ENCODE data around the gene BLCAP.
"Not testable (repeated sequence)": the region's sequence is repeated elsewhere in the genome, so short reads cannot be mapped to it uniquely, and the experiment has no call there.

BLCAP gene

GRCh38 chr20:37527638-37528445 is at the start of gene BLCAP:
TSS of gene BLCAP (minus strand) at chr20:37527876. CDS start at chr20:37519174, 8,702 bp downstream.
- TF ChIP-seq POLR2A (IDR thresholded peaks at IDR 0.05; ENCODE audit: low read depth, low read length): peak; percentile 98
- DNase-seq (ENCODE audit: insufficient read length, low spot score): peak; percentile 94
- FAIRE-seq: no peak

- FAIRE-seq; DNase-seq (ENCODE audit: insufficient read length, low spot score): not testable (repeated sequence)
Observed at GRCh38 chr20:37577436-37577835, 49.8 kb upstream of the BLCAP start.

GRCh38 chr20:37576911-37577310 is 49.2 kb upstream of the BLCAP start:
- no peak for DNase-seq (ENCODE audit: insufficient read length, low spot score)
- no peak for FAIRE-seq
- TF ChIP-seq POLR2A (IDR thresholded peaks at IDR 0.05; ENCODE audit: low read depth, low read length): no peak

GRCh38 chr20:37575884-37576283 is 48.2 kb upstream of the BLCAP start:
- DNase-seq (ENCODE audit: insufficient read length, low spot score) (no peak), FAIRE-seq (no peak)
- no peak for TF ChIP-seq POLR2A (IDR thresholded peaks at IDR 0.05; ENCODE audit: low read depth, low read length)

- TF ChIP-seq POLR2A (IDR thresholded peaks at IDR 0.05; ENCODE audit: low read depth, low read length): no peak
- DNase-seq (ENCODE audit: insufficient read length, low spot score): peak; percentile 56
- no peak for FAIRE-seq
Observed at GRCh38 chr20:37574199-37574890, 46.7 kb upstream of the BLCAP start.

GRCh38 chr20:37573626-37574198 is 46.0 kb upstream of the BLCAP start:
- FAIRE-seq (no peak), DNase-seq (ENCODE audit: insufficient read length, low spot score) (no peak)
- no peak for TF ChIP-seq POLR2A (IDR thresholded peaks at IDR 0.05; ENCODE audit: low read depth, low read length)

- no peak for TF ChIP-seq POLR2A (IDR thresholded peaks at IDR 0.05; ENCODE audit: low read depth, low read length)
- no peak for FAIRE-seq
- DNase-seq (ENCODE audit: insufficient read length, low spot score): no peak
Observed at GRCh38 chr20:37571033-37571432, 43.4 kb upstream of the BLCAP start.

GRCh38 chr20:37570419-37570818 is 42.7 kb upstream of the BLCAP start:
- FAIRE-seq (no peak), DNase-seq (ENCODE audit: insufficient read length, low spot score) (no peak)
- TF ChIP-seq POLR2A (IDR thresholded peaks at IDR 0.05; ENCODE audit: low read depth, low read length): no peak

GRCh38 chr20:37567671-37568588 is 40.3 kb upstream of the BLCAP start:
- no peak for TF ChIP-seq POLR2A (IDR thresholded peaks at IDR 0.05; ENCODE audit: low read depth, low read length)
- DNase-seq (ENCODE audit: insufficient read length, low spot score): no peak
- FAIRE-seq: no peak

- no peak for DNase-seq (ENCODE audit: insufficient read length, low spot score)
- no peak for FAIRE-seq
- no peak for TF ChIP-seq POLR2A (IDR thresholded peaks at IDR 0.05; ENCODE audit: low read depth, low read length)
Observed at GRCh38 chr20:37567331-37567665, 39.6 kb upstream of the BLCAP start.

GRCh38 chr20:37566590-37567330 is 39.1 kb upstream of the BLCAP start:
- DNase-seq (ENCODE audit: insufficient read length, low spot score): no peak
- FAIRE-seq: no peak
- TF ChIP-seq POLR2A (IDR thresholded peaks at IDR 0.05; ENCODE audit: low read depth, low read length): no peak

GRCh38 chr20:37565134-37565811 is 37.6 kb upstream of the BLCAP start:
- DNase-seq (ENCODE audit: insufficient read length, low spot score): no peak
- TF ChIP-seq POLR2A (IDR thresholded peaks at IDR 0.05; ENCODE audit: low read depth, low read length): no peak
- FAIRE-seq: no peak
